ENCODE data around the gene PTPN6.

PTPN6 gene

DNA sequence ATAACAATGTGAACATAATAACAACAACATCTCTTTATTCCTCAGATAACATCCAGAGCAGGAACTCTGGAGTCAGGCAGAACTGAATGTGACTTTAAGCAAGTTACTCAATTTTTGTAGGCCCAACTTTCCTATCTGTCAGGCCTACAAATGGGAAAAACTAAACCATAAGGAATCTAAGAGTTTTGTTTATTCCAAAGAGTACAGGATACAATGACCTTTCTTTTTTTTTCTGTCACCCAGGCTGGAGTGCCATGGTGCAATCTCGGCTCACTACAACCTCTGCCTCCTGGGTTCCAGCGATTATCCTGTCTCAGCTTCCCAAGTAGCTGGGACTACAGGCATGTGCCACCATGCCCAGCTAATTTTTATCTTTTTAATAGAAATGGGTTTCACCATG, 57.7 kb downstream of the PTPN6 start:
- no peak for DNase-seq

DNA sequence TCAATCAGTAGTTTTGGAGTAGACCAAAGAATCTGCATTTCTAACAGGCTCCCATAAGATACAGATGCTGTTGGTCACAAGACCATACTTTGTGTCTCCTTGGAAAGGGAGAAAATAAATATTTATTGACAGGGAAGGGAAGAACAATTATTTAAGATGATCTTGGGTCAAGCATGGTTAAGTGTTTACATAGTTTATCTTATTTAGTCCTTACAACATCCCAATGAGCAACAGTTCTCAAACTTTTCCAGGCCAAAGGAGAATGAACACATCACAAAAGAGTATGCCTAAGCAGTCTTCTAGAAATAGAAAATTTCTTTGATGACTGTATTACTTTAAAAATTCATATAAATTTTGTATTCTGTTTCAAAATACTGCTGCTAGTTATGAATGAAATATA, 58.4 kb downstream of the PTPN6 start:
- no peak for DNase-seq

All from right kidney (tissue), 1 donor.